ENCODE results near the gene TANC1. TPM values are rescaled to one million over a fixed set of nuclear protein-coding genes. Genes with fewer than 3 reads are reported as not detected.

The TANC1 gene
- total RNA-seq, 1 donor from 2014 or later = 45.0 TPM

DNA sequence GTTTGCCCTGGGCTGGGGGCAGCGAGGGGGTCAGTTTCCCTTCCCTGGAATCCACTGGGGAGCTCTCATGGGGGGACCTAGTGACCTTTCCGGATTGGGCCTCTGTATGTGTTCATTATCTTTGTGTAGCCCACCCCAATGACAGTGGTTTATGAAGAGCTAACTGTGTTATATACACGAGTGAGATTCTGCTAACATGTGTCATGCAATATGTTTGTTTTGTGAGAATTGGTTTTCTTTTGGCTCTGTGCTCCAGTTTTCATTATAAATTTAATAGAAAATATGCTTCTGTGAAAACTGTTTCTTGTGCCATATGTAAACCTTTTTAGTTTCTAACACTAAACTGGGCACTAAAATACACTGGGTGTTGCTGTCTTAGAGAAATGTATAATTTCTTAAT, 207.5 kb downstream of the TANC1 start:
- H3K36me3 ChIP-seq (ENCODE audit: insufficient read depth, low read length) = peaks cover 30% of the 10 kb centered on the region
- peaks cover 3% of the 10 kb centered on the region for H3K79me2 ChIP-seq (ENCODE audit: insufficient read depth, low read length)
- no peak overlapping the region for H3K4me3 ChIP-seq (ENCODE audit: insufficient read depth, low read depth, low read length)
- FAIRE-seq = no peak
- Mint-ChIP-seq H3K27me3 (ENCODE audit: low read depth, unreplicated experiment) (no peaks in the 10 kb centered on the region), H3K36me3 (ENCODE audit: low read depth, unreplicated experiment) (peaks cover 37% of the 10 kb centered on the region), H3K4me3 (ENCODE audit: unreplicated experiment) (no peak overlapping the region), H3K4me1 (ENCODE audit: low read depth, unreplicated experiment) (no peaks in the 10 kb centered on the region), H3K9me3 (ENCODE audit: unreplicated experiment) (no peaks in the 10 kb centered on the region), H3K27ac (ENCODE audit: unreplicated experiment) (no peak overlapping the region)
- DNase-seq (ENCODE audit: low read depth) = no peak
- H3K4me1 ChIP-seq (ENCODE audit: insufficient read depth, low read length) = no peaks in the 10 kb centered on the region
- H3K9me3 ChIP-seq (ENCODE audit: insufficient read depth, low read depth, low read length) = no peaks in the 10 kb centered on the region
- no peaks in the 10 kb centered on the region for H3K27me3 ChIP-seq (ENCODE audit: insufficient read depth, low read length)
- H2AFZ ChIP-seq (ENCODE audit: low read depth, low read length) = no peak overlapping the region
- TF ChIP-seq, protein P1, sequence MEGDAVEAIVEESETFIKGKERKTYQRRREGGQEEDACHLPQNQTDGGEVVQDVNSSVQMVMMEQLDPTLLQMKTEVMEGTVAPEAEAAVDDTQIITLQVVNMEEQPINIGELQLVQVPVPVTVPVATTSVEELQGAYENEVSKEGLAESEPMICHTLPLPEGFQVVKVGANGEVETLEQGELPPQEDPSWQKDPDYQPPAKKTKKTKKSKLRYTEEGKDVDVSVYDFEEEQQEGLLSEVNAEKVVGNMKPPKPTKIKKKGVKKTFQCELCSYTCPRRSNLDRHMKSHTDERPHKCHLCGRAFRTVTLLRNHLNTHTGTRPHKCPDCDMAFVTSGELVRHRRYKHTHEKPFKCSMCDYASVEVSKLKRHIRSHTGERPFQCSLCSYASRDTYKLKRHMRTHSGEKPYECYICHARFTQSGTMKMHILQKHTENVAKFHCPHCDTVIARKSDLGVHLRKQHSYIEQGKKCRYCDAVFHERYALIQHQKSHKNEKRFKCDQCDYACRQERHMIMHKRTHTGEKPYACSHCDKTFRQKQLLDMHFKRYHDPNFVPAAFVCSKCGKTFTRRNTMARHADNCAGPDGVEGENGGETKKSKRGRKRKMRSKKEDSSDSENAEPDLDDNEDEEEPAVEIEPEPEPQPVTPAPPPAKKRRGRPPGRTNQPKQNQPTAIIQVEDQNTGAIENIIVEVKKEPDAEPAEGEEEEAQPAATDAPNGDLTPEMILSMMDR (IDR thresholded peaks at IDR 0.05; ENCODE audit: insufficient read depth, low read depth, low read length) = no peak
- TF ChIP-seq EZH2 (IDR thresholded peaks at IDR 0.05; ENCODE audit: insufficient read depth, low read length) = no peak
- no peak overlapping the region for H3K9ac ChIP-seq (ENCODE audit: low read length)
- no peak overlapping the region for H3K4me2 ChIP-seq (ENCODE audit: low read length)
- H3K27ac ChIP-seq (ENCODE audit: low read depth, low read length) = no peak overlapping the region
- H4K20me1 ChIP-seq (ENCODE audit: insufficient read depth, low read length) = peaks cover 6% of the 10 kb centered on the region

- Histone ChIP-seq H3K27me3 (ENCODE audit: insufficient read depth, low read length) (no peaks in the 10 kb centered on the region), H3K4me1 (ENCODE audit: insufficient read depth, low read length) (no peaks in the 10 kb centered on the region), H3K4me3 (ENCODE audit: insufficient read depth, low read depth, low read length) (no peak overlapping the region), H3K36me3 (ENCODE audit: insufficient read depth, low read length) (peaks cover 27% of the 10 kb centered on the region), H3K79me2 (ENCODE audit: insufficient read depth, low read length) (peaks cover 3% of the 10 kb centered on the region), H3K9me3 (ENCODE audit: insufficient read depth, low read depth, low read length) (no peaks in the 10 kb centered on the region), H3K27ac (ENCODE audit: low read depth, low read length) (no peak overlapping the region), H3K9ac (ENCODE audit: low read length) (no peak overlapping the region), H2AFZ (ENCODE audit: low read depth, low read length) (no peak overlapping the region), H3K4me2 (ENCODE audit: low read length) (no peak overlapping the region), H4K20me1 (ENCODE audit: insufficient read depth, low read length) (peaks cover 6% of the 10 kb centered on the region)
- Mint-ChIP-seq H3K27ac (ENCODE audit: unreplicated experiment) (no peak overlapping the region), H3K4me3 (ENCODE audit: unreplicated experiment) (no peak overlapping the region), H3K9me3 (ENCODE audit: unreplicated experiment) (no peaks in the 10 kb centered on the region), H3K4me1 (ENCODE audit: low read depth, unreplicated experiment) (no peaks in the 10 kb centered on the region), H3K36me3 (ENCODE audit: low read depth, unreplicated experiment) (peaks cover 37% of the 10 kb centered on the region), H3K27me3 (ENCODE audit: low read depth, unreplicated experiment) (no peaks in the 10 kb centered on the region)
- TF ChIP-seq, protein P1 (IDR thresholded peaks at IDR 0.05; ENCODE audit: insufficient read depth, low read depth, low read length) = no peak
- no peak for TF ChIP-seq EZH2 (IDR thresholded peaks at IDR 0.05; ENCODE audit: insufficient read depth, low read length)
- DNase-seq (ENCODE audit: low read depth) = peak; percentile 82
- FAIRE-seq = no peak
These were observed 208.1 kb downstream of the TANC1 start for GRCh38 chr2:159176555-159176954.

DNA sequence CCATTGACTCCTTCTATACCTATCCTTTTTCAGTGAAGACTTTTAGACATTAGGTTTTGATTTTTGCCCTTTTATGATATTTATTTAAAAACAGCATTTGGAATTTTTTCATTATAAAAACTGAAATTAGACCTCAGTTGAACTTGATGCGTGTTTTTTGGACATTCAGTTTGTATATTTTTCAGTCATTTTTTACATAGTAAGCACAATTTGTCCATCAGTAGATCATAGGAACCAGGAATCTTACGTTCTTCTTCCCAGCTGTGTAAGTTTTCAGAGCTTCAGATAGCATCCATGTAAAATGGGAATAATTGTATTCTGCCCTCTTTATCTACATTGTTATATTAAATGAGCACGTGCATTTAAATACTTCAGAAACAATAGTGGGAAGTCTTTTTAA, 208.9 kb downstream of the TANC1 start:
- TF ChIP-seq, protein P1 (IDR thresholded peaks at IDR 0.05; ENCODE audit: insufficient read depth, low read depth, low read length) = no peak
- TF ChIP-seq EZH2 (IDR thresholded peaks at IDR 0.05; ENCODE audit: insufficient read depth, low read length) = no peak
- no peak overlapping the region for H3K4me2 ChIP-seq (ENCODE audit: low read length)
- H3K36me3 Mint-ChIP-seq (ENCODE audit: low read depth, unreplicated experiment) = peaks cover 35% of the 10 kb centered on the region
- H2AFZ ChIP-seq (ENCODE audit: low read depth, low read length) = no peak overlapping the region
- peaks cover 3% of the 10 kb centered on the region for H3K79me2 ChIP-seq (ENCODE audit: insufficient read depth, low read length)
- DNase-seq (ENCODE audit: low read depth) = no peak
- H3K36me3 ChIP-seq (ENCODE audit: insufficient read depth, low read length) = peaks cover 27% of the 10 kb centered on the region
- H3K9me3 ChIP-seq (ENCODE audit: insufficient read depth, low read depth, low read length) = no peaks in the 10 kb centered on the region
- no peak for FAIRE-seq
- no peaks in the 10 kb centered on the region for H3K27me3 Mint-ChIP-seq (ENCODE audit: low read depth, unreplicated experiment)
- no peak overlapping the region for H3K9ac ChIP-seq (ENCODE audit: low read length)
- no peak overlapping the region for H3K4me3 ChIP-seq (ENCODE audit: insufficient read depth, low read depth, low read length)
- no peaks in the 10 kb centered on the region for H3K4me1 ChIP-seq (ENCODE audit: insufficient read depth, low read length)
- no peaks in the 10 kb centered on the region for H3K27me3 ChIP-seq (ENCODE audit: insufficient read depth, low read length)
- no peak overlapping the region for H3K4me3 Mint-ChIP-seq (ENCODE audit: unreplicated experiment)
- H3K9me3 Mint-ChIP-seq (ENCODE audit: unreplicated experiment) = no peaks in the 10 kb centered on the region
- H3K27ac ChIP-seq (ENCODE audit: low read depth, low read length) = no peak overlapping the region
- H4K20me1 ChIP-seq (ENCODE audit: insufficient read depth, low read length) = peaks cover 6% of the 10 kb centered on the region
- H3K27ac Mint-ChIP-seq (ENCODE audit: unreplicated experiment) = no peak overlapping the region
- H3K4me1 Mint-ChIP-seq (ENCODE audit: low read depth, unreplicated experiment) = no peaks in the 10 kb centered on the region

Measured in astrocyte (in vitro differentiated cells and primary cell).